ENCODE results near the gene LINGO3. TPM values are rescaled to one million over a fixed set of nuclear protein-coding genes. Genes with fewer than 3 reads are reported as not detected.

LINGO3 gene
- total RNA-seq, 2 donors from 2014 or later = not detected

- H3K4me3 ChIP-seq = no peak overlapping the region
- TF ChIP-seq CTCF (IDR thresholded peaks at IDR 0.05) = peak in 1 of 2 donors; percentile 70
- H3K4me1 ChIP-seq = peaks cover 0 to 4% of the 10 kb centered on the region in 2 donors
- H3K36me3 ChIP-seq = no peaks in the 10 kb centered on the region
- H3K27ac ChIP-seq = no peak overlapping the region
- peak; percentile 79 for DNase-seq (ENCODE audit: low spot score)
- peaks cover 0 to 8% of the 10 kb centered on the region in 2 donors for H3K27me3 ChIP-seq
- peaks cover 0 to 3% of the 10 kb centered on the region in 2 donors for H3K9me3 ChIP-seq
These were observed 7.9 kb upstream of the LINGO3 start for GRCh38 chr19:2315818-2316353.

GRCh38 chr19:2315121-2315817, 7.3 kb upstream of the LINGO3 start:
- no peaks in the 10 kb centered on the region for H3K36me3 ChIP-seq
- DNase-seq (ENCODE audit: low spot score) = no peak
- no peak for TF ChIP-seq CTCF (IDR thresholded peaks at IDR 0.05)
- no peak overlapping the region for H3K27ac ChIP-seq
- H3K4me1 ChIP-seq = peaks cover 0 to 4% of the 10 kb centered on the region in 2 donors
- H3K4me3 ChIP-seq = no peak overlapping the region
- peaks cover 0 to 3% of the 10 kb centered on the region in 2 donors for H3K9me3 ChIP-seq
- peaks cover 0 to 8% of the 10 kb centered on the region in 2 donors for H3K27me3 ChIP-seq

- no peak for DNase-seq (ENCODE audit: low spot score)
- no peak for TF ChIP-seq CTCF (IDR thresholded peaks at IDR 0.05)
- Histone ChIP-seq H3K27ac (no peak overlapping the region), H3K4me1 (peaks cover 0 to 4% of the 10 kb centered on the region in 2 donors), H3K36me3 (no peaks in the 10 kb centered on the region), H3K9me3 (peaks cover 0 to 3% of the 10 kb centered on the region in 2 donors), H3K27me3 (peaks cover 0 to 8% of the 10 kb centered on the region in 2 donors), H3K4me3 (no peak overlapping the region)
These were observed 5.0 kb upstream of the LINGO3 start for GRCh38 chr19:2312820-2313501.

GRCh38 chr19:2311093-2311492, 3.1 kb upstream of the LINGO3 start:
- TF ChIP-seq CTCF (IDR thresholded peaks at IDR 0.05) = no peak
- peaks cover 0 to 8% of the 10 kb centered on the region in 2 donors for H3K4me1 ChIP-seq
- no peak overlapping the region for H3K27ac ChIP-seq
- H3K9me3 ChIP-seq = peaks cover 0 to 3% of the 10 kb centered on the region in 2 donors
- H3K4me3 ChIP-seq = no peak overlapping the region
- H3K27me3 ChIP-seq = peaks cover 0 to 14% of the 10 kb centered on the region in 2 donors
- no peaks in the 10 kb centered on the region for H3K36me3 ChIP-seq
- no peak for DNase-seq (ENCODE audit: low spot score)

GRCh38 chr19:2309734-2310362, 1.9 kb upstream of the LINGO3 start:
- peaks cover 0 to 1% of the 10 kb centered on the region in 2 donors for H3K9me3 ChIP-seq
- H3K4me1 ChIP-seq = peaks cover 0 to 4% of the 10 kb centered on the region in 2 donors
- no peak for DNase-seq (ENCODE audit: low spot score)
- no peaks in the 10 kb centered on the region for H3K36me3 ChIP-seq
- no peak overlapping the region for H3K4me3 ChIP-seq
- H3K27ac ChIP-seq = no peak overlapping the region
- no peak for TF ChIP-seq CTCF (IDR thresholded peaks at IDR 0.05)
- H3K27me3 ChIP-seq = peaks cover 0 to 14% of the 10 kb centered on the region in 2 donors
